Natural killer cell (primary cell): Measurements from ENCODE around the gene ATP2B2. TPM values are rescaled to one million over a fixed set of nuclear protein-coding genes. Genes with fewer than 3 reads are reported as not detected.

Experiments
- ATAC-seq, 3 donors: fragments of 150-1000 bp in 2 of 3; fragments of 200-7000 bp in 1 of 3; cut with Tn5 transposase; 1 replicate in 1 of 3; 2 replicates in 2 of 3; pipeline ENCODE4 v1.10.0; 2021; ENCODE audit warnings: mild to moderate bottlenecking in 2 of 3, moderate library complexity in 2 of 3
- DNase-seq, 2 donors: peaks; one replicate each; pipeline versions ENCODE4 v3.0.0 to v3.0.0-alpha.2; 2013 to 2021; ENCODE audit warnings: mixed read lengths in 1 of 2
- H3K27ac ChIP-seq: one replicate; pipeline ENCODE4 v1.5.1; 2013; ENCODE audit warnings: mild to moderate bottlenecking, low read length
- H3K27me3 ChIP-seq: one replicate; pipeline ENCODE4 v1.6.1; 2013; ENCODE audit warnings: low read length; ENCODE audit not compliant: control insufficient read depth, insufficient read depth
- H3K36me3 ChIP-seq: one replicate; pipeline ENCODE4 v1.6.1; 2013; ENCODE audit warnings: low read length; ENCODE audit not compliant: control insufficient read depth, insufficient read depth
- H3K4me1 ChIP-seq: one replicate; pipeline ENCODE4 v1.6.1; 2013; ENCODE audit warnings: low read length; ENCODE audit not compliant: control insufficient read depth, insufficient read depth
- H3K4me3 ChIP-seq: one replicate; pipeline ENCODE4 v1.5.1; 2013; ENCODE audit warnings: low read length
- H3K9me3 ChIP-seq: one replicate; pipeline ENCODE4 v1.6.1; 2013; ENCODE audit warnings: low read length; ENCODE audit not compliant: control insufficient read depth, insufficient read depth
- H3K27ac Mint-ChIP-seq, 2 donors: one replicate each; pipeline ENCODE4 v1.8.0; 2022; ENCODE audit warnings: mild to moderate bottlenecking in 2 of 2, mixed read lengths in 2 of 2, moderate library complexity in 1 of 2
- H3K27me3 Mint-ChIP-seq, 2 donors: one replicate each; pipeline ENCODE4 v1.8.0; 2022; ENCODE audit warnings: low read depth in 2 of 2, mixed read lengths in 2 of 2
- H3K36me3 Mint-ChIP-seq: one replicate; pipeline ENCODE4 v1.8.0; 2022; ENCODE audit warnings: mixed read lengths
- H3K4me1 Mint-ChIP-seq, 2 donors: one replicate each; pipeline ENCODE4 v1.8.0; 2022; ENCODE audit warnings: mixed read lengths in 2 of 2
- H3K4me3 Mint-ChIP-seq: one replicate; pipeline ENCODE4 v1.8.0; 2022; ENCODE audit warnings: mild to moderate bottlenecking, moderate library complexity, mixed read lengths
- H3K9me3 Mint-ChIP-seq, 2 donors: one replicate each; pipeline ENCODE4 v1.8.0; 2022; ENCODE audit warnings: mixed read lengths in 2 of 2
- WGBS: methylation state at CpG from one replicate; pipeline ENCODE4 v1.1.7; 2013; ENCODE audit warnings: missing lambda C conversion rate; ENCODE audit not compliant: insufficient coverage; 5-methylcytosine and 5-hydroxymethylcytosine counted together
- intact Hi-C: fragments of 100-400 bp; cut with micrococcal nuclease; formaldehyde crosslinking; loops from one replicate; pipeline ENCODE4 v1.14.2; 2022
- total RNA-seq, 4 donors: library from RNA; stranded (reverse); fragments of 120-200 nt in 1 of 4; gene quantifications; one replicate each; pipeline versions ENCODE4 v1.2.3 to v1.2.4, GENCODE V29; 2013 to 2022
- TF ChIP-seq, protein P1 (sequence below): fragments of 200-600 bp; IDR thresholded peaks from one replicate; pipeline ENCODE4 v1.8.0; 2022; ENCODE audit warnings: antibody characterized with exemption

Gene ATP2B2
- total RNA-seq, 3 donors from 2014 or later (not counting 1 experiment from before 2014, with no cell fraction given): not detected

GRCh38 chr3:10319251-10319650 is 186.1 kb downstream of the ATP2B2 start:
- Histone ChIP-seq H3K27ac (no peak overlapping the region), H3K9me3 (no peaks in the 10 kb centered on the region), H3K4me1 (peaks cover 18% of the 10 kb centered on the region), H3K36me3 (peaks cover 33% of the 10 kb centered on the region), H3K27me3 (no peaks in the 10 kb centered on the region), H3K4me3 (no peak overlapping the region)
- Mint-ChIP-seq H3K36me3 (no peaks in the 10 kb centered on the region), H3K27me3 (no peaks in the 10 kb centered on the region), H3K27ac (peak overlapping the region; percentile 31 to 91), H3K9me3 (no peaks in the 10 kb centered on the region), H3K4me1 (peaks cover 25 to 28% of the 10 kb centered on the region in 2 donors), H3K4me3 (peak overlapping the region; percentile 74)
- intact Hi-C loops: no loop called here
- ATAC-seq (no peak), DNase-seq (no peak)
- 87% methylated on average over 5 of the region's 6 CpGs for WGBS
- TF ChIP-seq, protein P1, sequence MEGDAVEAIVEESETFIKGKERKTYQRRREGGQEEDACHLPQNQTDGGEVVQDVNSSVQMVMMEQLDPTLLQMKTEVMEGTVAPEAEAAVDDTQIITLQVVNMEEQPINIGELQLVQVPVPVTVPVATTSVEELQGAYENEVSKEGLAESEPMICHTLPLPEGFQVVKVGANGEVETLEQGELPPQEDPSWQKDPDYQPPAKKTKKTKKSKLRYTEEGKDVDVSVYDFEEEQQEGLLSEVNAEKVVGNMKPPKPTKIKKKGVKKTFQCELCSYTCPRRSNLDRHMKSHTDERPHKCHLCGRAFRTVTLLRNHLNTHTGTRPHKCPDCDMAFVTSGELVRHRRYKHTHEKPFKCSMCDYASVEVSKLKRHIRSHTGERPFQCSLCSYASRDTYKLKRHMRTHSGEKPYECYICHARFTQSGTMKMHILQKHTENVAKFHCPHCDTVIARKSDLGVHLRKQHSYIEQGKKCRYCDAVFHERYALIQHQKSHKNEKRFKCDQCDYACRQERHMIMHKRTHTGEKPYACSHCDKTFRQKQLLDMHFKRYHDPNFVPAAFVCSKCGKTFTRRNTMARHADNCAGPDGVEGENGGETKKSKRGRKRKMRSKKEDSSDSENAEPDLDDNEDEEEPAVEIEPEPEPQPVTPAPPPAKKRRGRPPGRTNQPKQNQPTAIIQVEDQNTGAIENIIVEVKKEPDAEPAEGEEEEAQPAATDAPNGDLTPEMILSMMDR: no peak

DNA sequence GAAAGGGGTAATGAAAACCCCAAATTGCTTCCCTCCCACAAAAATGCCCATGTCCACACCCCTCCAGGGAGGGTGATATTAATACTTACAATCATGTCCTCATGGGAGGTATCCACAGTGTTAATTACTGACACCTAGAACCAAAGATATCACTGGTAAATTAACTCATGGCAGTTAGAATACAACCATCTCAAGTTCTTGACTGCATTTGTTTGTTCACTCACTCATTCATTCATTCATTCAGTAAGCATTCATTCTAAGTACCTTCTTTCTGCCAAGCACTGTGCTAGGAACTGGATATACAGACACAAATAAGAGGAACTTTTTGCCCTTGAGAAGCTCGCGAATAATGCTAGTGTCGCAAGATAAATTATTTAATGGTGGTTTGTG is 187.4 kb downstream of the ATP2B2 start:
- peak overlapping the region; percentile 63 for H3K4me3 Mint-ChIP-seq
- Histone ChIP-seq H3K9me3 (no peaks in the 10 kb centered on the region), H3K4me1 (peaks cover 18% of the 10 kb centered on the region), H3K27ac (no peak overlapping the region), H3K4me3 (no peak overlapping the region), H3K36me3 (peaks cover 45% of the 10 kb centered on the region), H3K27me3 (no peaks in the 10 kb centered on the region)
- intact Hi-C loops: no loop called here
- H3K27ac Mint-ChIP-seq: no peak overlapping the region
- TF ChIP-seq, protein P1: no peak
- H3K27me3 Mint-ChIP-seq: no peaks in the 10 kb centered on the region
- H3K36me3 Mint-ChIP-seq: no peaks in the 10 kb centered on the region
- ATAC-seq: no peak
- no peaks in the 10 kb centered on the region for H3K9me3 Mint-ChIP-seq
- 95% methylated on average over 3 of the region's 3 CpGs for WGBS
- DNase-seq: no peak
- peaks cover 28 to 32% of the 10 kb centered on the region in 2 donors for H3K4me1 Mint-ChIP-seq

DNA sequence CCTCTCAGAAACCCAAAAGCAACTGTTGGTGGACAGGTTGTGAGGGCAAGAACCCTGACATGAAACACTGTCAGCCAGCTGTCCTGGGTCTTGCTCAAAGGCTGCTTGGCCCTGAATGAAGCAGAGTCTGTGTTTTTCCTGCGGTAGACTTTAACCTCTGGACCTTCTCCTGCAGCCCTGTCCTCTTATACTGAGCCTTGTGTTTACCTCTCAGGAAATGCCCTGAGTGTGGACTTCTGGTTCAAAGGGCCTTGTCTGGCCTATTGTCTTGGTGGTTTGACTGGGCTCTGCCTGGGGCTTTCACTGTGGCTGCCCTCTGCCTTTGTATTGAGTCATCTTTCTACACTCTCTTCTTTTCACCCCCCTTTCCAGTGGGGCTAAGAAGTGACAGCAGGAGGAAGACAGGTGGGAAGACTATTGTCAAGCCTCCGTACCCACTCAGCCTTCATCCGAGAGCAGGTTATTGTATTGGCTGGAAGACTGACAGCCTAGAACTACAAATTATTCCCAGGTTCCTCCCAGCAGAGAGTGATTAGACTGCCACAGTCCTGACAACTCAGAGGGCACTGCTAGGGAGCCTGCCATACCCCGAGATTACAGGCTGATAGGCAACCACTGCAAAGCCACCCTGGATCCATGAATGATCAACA is 187.9 kb downstream of the ATP2B2 start:
- ATAC-seq: no peak
- Mint-ChIP-seq H3K9me3 (no peaks in the 10 kb centered on the region), H3K4me1 (peaks cover 28 to 32% of the 10 kb centered on the region in 2 donors), H3K36me3 (no peaks in the 10 kb centered on the region), H3K27me3 (no peaks in the 10 kb centered on the region), H3K4me3 (no peak overlapping the region), H3K27ac (no peak overlapping the region)
- no peak overlapping the region for H3K27ac ChIP-seq
- no peaks in the 10 kb centered on the region for H3K27me3 ChIP-seq
- WGBS: 98% methylated on average over 4 of the region's 4 CpGs
- no peak for DNase-seq
- intact Hi-C loops: no loop called here
- peaks cover 50% of the 10 kb centered on the region for H3K36me3 ChIP-seq
- TF ChIP-seq, protein P1: no peak
- H3K9me3 ChIP-seq: no peaks in the 10 kb centered on the region
- peaks cover 18% of the 10 kb centered on the region for H3K4me1 ChIP-seq
- H3K4me3 ChIP-seq: no peak overlapping the region
